GM12873 (cell line): ENCODE results near the gene OXT.

ENCODE experiments used
- TF ChIP-seq, protein P1 (sequence below): IDR thresholded peaks from 2 replicates; pipeline ENCODE4 v1.5.1; 2012; ENCODE audit warnings: low read depth, mild to moderate bottlenecking, moderate library complexity, low read length, control low read depth; ENCODE audit not compliant: insufficient read depth; ENCODE audit errors: missing control alignments

OXT gene

DNA sequence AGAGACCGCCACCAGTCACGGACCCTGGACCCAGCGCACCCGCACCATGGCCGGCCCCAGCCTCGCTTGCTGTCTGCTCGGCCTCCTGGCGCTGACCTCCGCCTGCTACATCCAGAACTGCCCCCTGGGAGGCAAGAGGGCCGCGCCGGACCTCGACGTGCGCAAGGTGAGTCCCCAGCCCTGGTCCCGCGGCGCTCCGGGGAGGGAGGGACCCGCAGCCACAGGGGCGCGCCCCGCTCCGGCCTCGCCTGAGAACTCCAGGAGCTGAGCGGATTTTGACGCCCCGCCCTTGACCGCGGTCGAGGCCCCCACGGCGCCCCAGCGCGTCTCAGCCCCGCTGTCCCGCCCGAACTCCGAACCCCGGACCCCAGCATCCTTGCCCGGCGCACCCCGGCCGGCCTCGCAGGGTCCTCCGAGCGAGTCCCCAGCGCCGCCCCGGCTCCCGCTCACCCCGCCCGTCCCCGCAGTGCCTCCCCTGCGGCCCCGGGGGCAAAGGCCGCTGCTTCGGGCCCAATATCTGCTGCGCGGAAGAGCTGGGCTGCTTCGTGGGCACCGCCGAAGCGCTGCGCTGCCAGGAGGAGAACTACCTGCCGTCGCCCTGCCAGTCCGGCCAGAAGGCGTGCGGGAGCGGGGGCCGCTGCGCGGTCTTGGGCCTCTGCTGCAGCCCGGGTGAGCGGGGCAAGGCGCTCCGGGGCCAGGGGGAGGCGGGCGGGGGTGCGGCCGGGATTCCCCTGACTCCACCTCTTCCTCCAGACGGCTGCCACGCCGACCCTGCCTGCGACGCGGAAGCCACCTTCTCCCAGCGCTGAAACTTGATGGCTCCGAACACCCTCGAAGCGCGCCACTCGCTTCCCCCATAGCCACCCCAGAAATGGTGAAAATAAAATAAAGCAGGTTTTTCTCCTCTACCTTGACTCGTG lies at the start of gene OXT:
TSS of gene OXT (plus strand) at position 11 of the 920 bp plus-strand sequence. CDS start at position 47, 36 bp downstream.
- TF ChIP-seq, protein P1, sequence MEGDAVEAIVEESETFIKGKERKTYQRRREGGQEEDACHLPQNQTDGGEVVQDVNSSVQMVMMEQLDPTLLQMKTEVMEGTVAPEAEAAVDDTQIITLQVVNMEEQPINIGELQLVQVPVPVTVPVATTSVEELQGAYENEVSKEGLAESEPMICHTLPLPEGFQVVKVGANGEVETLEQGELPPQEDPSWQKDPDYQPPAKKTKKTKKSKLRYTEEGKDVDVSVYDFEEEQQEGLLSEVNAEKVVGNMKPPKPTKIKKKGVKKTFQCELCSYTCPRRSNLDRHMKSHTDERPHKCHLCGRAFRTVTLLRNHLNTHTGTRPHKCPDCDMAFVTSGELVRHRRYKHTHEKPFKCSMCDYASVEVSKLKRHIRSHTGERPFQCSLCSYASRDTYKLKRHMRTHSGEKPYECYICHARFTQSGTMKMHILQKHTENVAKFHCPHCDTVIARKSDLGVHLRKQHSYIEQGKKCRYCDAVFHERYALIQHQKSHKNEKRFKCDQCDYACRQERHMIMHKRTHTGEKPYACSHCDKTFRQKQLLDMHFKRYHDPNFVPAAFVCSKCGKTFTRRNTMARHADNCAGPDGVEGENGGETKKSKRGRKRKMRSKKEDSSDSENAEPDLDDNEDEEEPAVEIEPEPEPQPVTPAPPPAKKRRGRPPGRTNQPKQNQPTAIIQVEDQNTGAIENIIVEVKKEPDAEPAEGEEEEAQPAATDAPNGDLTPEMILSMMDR: no peak

DNA sequence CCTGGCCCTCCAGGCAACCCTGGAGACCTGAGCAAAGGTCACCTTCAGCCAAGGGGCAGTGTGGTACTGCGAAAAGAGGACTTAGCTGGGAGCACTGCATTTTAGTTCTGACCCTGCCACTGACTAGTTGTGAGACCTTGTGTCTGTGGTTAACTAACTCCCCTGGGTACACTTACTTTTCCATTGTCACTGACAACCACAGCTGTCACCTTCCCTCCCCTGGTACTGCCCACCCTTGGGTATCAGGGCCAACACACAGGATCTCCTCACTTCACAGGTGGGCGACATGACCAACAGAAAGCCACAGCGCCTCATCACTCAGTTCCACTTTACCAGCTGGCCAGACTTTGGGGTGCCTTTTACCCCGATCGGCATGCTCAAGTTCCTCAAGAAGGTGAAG lies 49.6 kb upstream of the OXT start:
- TF ChIP-seq, protein P1: no peak

DNA sequence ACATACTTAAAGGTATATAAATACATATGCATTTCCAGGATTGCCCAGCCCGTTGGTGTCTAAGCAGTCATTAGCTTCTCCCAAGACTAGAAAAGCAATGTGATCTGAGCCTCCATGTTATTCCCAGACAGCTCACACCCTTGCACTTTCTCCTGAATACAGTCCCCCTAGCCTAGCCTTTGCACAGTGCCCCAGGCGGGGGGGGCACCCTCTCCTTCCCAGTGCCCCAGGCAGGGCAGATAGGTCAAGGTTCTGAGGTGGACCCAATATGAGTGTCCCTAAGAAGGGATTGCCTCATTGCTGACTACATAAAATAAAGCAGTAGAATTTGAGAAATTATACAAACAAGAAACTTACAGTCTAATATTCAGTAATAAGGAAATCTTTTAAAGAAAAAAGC lies 43.4 kb upstream of the OXT start:
- TF ChIP-seq, protein P1: no peak

DNA sequence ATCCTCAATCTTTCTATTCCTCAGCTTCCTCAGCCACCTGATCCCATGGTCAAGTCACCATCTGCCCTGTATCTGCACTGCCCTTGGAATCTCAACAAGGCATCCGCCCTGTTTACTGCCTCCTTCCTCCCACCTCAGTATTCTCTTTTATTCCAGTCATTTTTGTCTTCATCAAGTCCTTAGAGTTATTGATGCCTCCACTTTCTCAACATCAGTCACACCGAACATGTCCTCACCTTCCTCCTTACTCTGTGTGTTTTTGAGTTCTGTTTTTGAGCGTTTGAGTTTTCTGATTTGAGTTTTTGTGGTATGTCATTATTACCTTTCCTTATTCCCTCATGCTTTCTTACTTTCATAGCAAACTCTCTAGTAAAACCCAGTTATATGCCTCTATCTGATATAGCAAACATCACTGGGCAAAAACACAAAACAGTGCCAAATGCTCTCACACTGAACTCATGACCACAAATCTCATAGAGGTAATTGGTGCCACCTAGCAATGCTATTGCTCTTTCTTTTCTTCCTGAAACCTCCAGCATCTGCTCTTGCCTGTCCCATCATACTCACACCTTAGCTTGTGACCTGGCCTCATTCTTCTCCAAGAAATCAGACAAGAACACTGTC lies 39.8 kb upstream of the OXT start:
- TF ChIP-seq, protein P1: no peak

DNA sequence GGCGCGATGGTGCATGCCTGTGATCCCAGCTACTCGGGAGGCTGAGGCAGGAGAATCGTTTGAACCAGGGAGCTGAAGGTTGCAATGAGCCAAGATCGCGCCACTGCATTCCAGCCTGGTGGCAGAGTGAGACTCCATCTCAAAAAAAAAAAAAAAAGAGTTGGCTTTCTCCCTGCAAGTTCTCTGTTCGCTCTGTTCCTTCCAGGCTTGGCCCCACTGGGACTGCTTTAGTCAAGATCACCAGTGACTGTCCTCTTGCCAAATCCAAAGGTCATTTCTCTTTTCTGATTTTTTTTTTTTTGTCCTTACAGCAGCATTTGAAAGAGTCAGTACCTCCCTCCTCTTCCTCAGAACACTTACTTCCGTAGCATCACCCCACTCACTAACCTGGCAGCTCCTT lies 38.8 kb upstream of the OXT start:
- TF ChIP-seq, protein P1: no peak

DNA sequence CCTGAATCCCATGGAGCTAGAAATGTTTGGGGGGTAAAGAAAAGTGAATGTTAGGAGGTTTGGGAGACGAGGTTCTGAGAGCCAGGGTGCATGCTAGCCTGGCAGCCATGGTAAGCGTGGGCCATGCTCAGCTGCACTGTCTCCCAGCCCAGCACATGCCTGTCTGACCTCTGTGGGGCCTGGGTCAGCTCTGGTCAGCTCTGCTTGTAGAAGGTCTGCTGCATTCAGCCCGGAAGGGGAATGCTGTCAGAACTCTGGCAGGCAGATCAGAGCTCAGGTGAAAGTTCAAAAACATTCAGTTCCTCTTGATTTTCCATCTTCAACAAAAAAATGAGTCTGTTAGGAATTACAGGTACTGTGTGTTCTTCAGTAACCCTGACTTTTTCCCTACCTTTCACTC lies 33.8 kb upstream of the OXT start:
- TF ChIP-seq, protein P1: no peak

DNA sequence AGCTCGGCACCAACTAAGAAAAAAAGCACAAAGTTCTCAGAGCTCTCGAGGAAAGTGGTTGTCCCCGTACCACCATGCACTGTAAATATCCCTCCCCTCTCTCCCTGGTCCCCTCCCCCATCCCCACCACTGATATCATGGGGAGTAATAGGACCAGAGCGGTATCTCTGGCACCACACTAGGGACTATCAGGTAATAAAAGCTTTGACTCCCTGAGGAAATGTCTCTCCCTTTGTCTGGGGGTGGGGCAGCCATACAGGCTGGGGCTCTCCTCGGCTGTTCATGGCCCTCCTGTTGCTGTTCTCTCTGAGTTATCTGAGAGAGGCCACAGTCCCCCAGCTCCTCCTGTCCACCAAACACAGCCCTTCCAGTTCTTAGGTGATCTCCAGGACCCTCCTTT lies 33.0 kb upstream of the OXT start:
- TF ChIP-seq, protein P1: no peak
